Measurements from ENCODE around the gene DCLK2.

GRCh38 chr4:150256225-150256620 is 178.0 kb downstream of the DCLK2 start:
- TF ChIP-seq CTCF (conservative IDR thresholded peaks at IDR 0.05; ENCODE audit: low read length), result no peak
- TF ChIP-seq EZH2phosphoT487 (IDR thresholded peaks at IDR 0.05; ENCODE audit: borderline replicate concordance, low read depth, low read length), result no peak

All from OCI-LY7 (cell line).